Measurements from ENCODE around the gene CD82.

DNA sequence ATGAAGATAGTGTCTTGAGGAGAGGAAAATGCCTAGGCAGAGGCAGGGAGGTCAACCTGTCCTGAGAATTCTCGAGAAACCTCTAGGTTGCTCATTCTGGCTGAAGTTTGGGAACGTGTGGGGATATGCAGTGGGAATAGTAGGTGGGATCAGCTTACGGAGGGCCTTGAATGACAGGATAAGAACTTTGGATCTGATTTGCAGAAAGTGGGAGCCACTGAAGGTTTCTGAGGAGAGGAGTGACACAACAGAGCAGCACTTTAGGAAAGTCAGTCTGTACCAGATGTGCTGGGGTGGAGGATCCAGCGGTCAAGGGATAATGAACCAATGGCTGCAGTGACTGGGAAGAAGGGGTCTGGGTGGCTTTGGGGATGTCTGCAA, 2.4 kb downstream of the CD82 start:
- TF ChIP-seq, protein P1, sequence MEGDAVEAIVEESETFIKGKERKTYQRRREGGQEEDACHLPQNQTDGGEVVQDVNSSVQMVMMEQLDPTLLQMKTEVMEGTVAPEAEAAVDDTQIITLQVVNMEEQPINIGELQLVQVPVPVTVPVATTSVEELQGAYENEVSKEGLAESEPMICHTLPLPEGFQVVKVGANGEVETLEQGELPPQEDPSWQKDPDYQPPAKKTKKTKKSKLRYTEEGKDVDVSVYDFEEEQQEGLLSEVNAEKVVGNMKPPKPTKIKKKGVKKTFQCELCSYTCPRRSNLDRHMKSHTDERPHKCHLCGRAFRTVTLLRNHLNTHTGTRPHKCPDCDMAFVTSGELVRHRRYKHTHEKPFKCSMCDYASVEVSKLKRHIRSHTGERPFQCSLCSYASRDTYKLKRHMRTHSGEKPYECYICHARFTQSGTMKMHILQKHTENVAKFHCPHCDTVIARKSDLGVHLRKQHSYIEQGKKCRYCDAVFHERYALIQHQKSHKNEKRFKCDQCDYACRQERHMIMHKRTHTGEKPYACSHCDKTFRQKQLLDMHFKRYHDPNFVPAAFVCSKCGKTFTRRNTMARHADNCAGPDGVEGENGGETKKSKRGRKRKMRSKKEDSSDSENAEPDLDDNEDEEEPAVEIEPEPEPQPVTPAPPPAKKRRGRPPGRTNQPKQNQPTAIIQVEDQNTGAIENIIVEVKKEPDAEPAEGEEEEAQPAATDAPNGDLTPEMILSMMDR (IDR thresholded peaks at IDR 0.05; ENCODE audit: low read depth, low read length) = no peak
- no peak for TF ChIP-seq EZH2phosphoT487 (IDR thresholded peaks at IDR 0.05; ENCODE audit: low read depth)

All from OCI-LY3 (cell line).